Measurements from ENCODE around the gene GZF1. TPM values are rescaled to one million over a fixed set of nuclear protein-coding genes. Genes with fewer than 3 reads are reported as not detected.

Gene GZF1
- total RNA-seq, 6 experiments from 2014 or later = 3.5 to 9.6 (median 6.1) TPM

GRCh38 chr20:23325107-23325506 lies 36.9 kb upstream of the GZF1 start:
- no peaks in the 10 kb centered on the region for H3K27me3 ChIP-seq
- intact Hi-C loops (cut with DNase I) = no loop called here
- 52% methylated on average over 3 of the region's 3 CpGs for WGBS (ENCODE audit: insufficient coverage, low coverage, low lambda C conversion rate, missing lambda C conversion rate)
- ATAC-seq (no peak), DNase-seq (no peak)
- no peak overlapping the region for H3K4me3 ChIP-seq
- H3K4me1 ChIP-seq = no peaks in the 10 kb centered on the region
- no peaks in the 10 kb centered on the region for H3K9me3 ChIP-seq
- no peaks in the 10 kb centered on the region for H3K36me3 ChIP-seq
- H3K27ac ChIP-seq = no peak overlapping the region
- TF ChIP-seq POLR2A (IDR thresholded peaks at IDR 0.05) (no peak), CTCF (IDR thresholded peaks at IDR 0.05) (no peak)

GRCh38 chr20:23326774-23327173 lies 35.2 kb upstream of the GZF1 start:
- H3K27me3 ChIP-seq = no peaks in the 10 kb centered on the region
- H3K36me3 ChIP-seq = no peaks in the 10 kb centered on the region
- H3K4me1 ChIP-seq = no peaks in the 10 kb centered on the region
- H3K9me3 ChIP-seq = no peaks in the 10 kb centered on the region
- TF ChIP-seq CTCF (IDR thresholded peaks at IDR 0.05) (no peak), POLR2A (IDR thresholded peaks at IDR 0.05) (no peak)
- no peak overlapping the region for H3K27ac ChIP-seq
- no CpG with 5 or more reads among the region's 8 CpGs for WGBS (ENCODE audit: insufficient coverage, low coverage, low lambda C conversion rate, missing lambda C conversion rate)
- ATAC-seq (no peak), DNase-seq (no peak)
- no peak overlapping the region for H3K4me3 ChIP-seq
- intact Hi-C loops (cut with DNase I) = no loop called here

- no peaks in the 10 kb centered on the region for H3K9me3 ChIP-seq
- no peak overlapping the region for H3K4me3 ChIP-seq
- no peaks in the 10 kb centered on the region for H3K4me1 ChIP-seq
- DNase-seq = no peak
- no peak for ATAC-seq
- TF ChIP-seq CTCF (IDR thresholded peaks at IDR 0.05) (no peak), POLR2A (IDR thresholded peaks at IDR 0.05) (no peak)
- 100% methylated on average over 1 of the region's 15 CpGs for WGBS (ENCODE audit: insufficient coverage, low coverage, low lambda C conversion rate, missing lambda C conversion rate)
- no peaks in the 10 kb centered on the region for H3K36me3 ChIP-seq
- no peak overlapping the region for H3K27ac ChIP-seq
- no peaks in the 10 kb centered on the region for H3K27me3 ChIP-seq
- intact Hi-C loops (cut with DNase I) = no loop called here
Observed at GRCh38 chr20:23327617-23328333, 34.2 kb upstream of the GZF1 start.

- Histone ChIP-seq H3K4me3 (no peak overlapping the region), H3K9me3 (no peaks in the 10 kb centered on the region), H3K27me3 (no peaks in the 10 kb centered on the region), H3K4me1 (no peaks in the 10 kb centered on the region), H3K36me3 (no peaks in the 10 kb centered on the region), H3K27ac (no peak overlapping the region)
- WGBS (ENCODE audit: insufficient coverage, low coverage, low lambda C conversion rate, missing lambda C conversion rate) = 53% methylated on average over 7 of the region's 8 CpGs
- TF ChIP-seq POLR2A (IDR thresholded peaks at IDR 0.05) (no peak), CTCF (IDR thresholded peaks at IDR 0.05) (no peak)
- intact Hi-C loops (cut with DNase I) = no loop called here
- DNase-seq (no peak), ATAC-seq (peak in 2 of 4 donors; percentile 43 to 51)
Observed at GRCh38 chr20:23331450-23332350, 30.3 kb upstream of the GZF1 start.

Measured in right lobe of liver (tissue), 6 donors.